Neural progenitor cell (in vitro differentiated cells): ENCODE data around the gene GRAMD1C. TPM values are rescaled to one million over a fixed set of nuclear protein-coding genes. Genes with fewer than 3 reads are reported as not detected.

Source experiments
- DNase-seq: peaks from one replicate; pipeline ENCODE4 v3.0.0-alpha.2; 2016; ENCODE audit warnings: low spot score
- H2AFZ ChIP-seq: fragments of 200-600 bp; sonication (generic); replicated peaks from 2 replicates; pipeline ENCODE4 v1.6.1; 2016; ENCODE audit warnings: antibody characterized with exemption
- H3F3A ChIP-seq: fragments of 200-600 bp; sonication (generic); 2 replicates; pipeline ENCODE4 v1.6.1; 2016; ENCODE audit warnings: antibody characterized with exemption, low read depth
- H3K27ac ChIP-seq: fragments of 200-600 bp; sonication (generic); 2 replicates; pipeline ENCODE4 v1.5.1; 2016; ENCODE audit warnings: mild to moderate bottlenecking
- H3K27me3 ChIP-seq: fragments of 200-600 bp; sonication (generic); 2 replicates; pipeline ENCODE4 v1.6.1; 2016; ENCODE audit warnings: mild to moderate bottlenecking, moderate library complexity
- H3K36me3 ChIP-seq: fragments of 200-600 bp; sonication (generic); 2 replicates; pipeline ENCODE4 v1.5.1; 2016
- H3K4me1 ChIP-seq: fragments of 200-600 bp; sonication (generic); 2 replicates; pipeline ENCODE4 v1.6.1; 2016; ENCODE audit warnings: mixed run types
- H3K4me2 ChIP-seq: fragments of 200-600 bp; sonication (generic); 2 replicates; pipeline ENCODE4 v1.6.1; 2016
- H3K4me3 ChIP-seq: fragments of 200-600 bp; sonication (generic); 2 replicates; pipeline ENCODE4 v1.5.1; 2016
- H3K79me2 ChIP-seq: fragments of 200-600 bp; sonication (generic); 2 replicates; pipeline ENCODE4 v1.6.1; 2016; ENCODE audit warnings: low read depth
- H3K9ac ChIP-seq: fragments of 200-600 bp; sonication (generic); 2 replicates; pipeline ENCODE4 v1.6.1; 2016
- H3K9me3 ChIP-seq: fragments of 200-600 bp; sonication (generic); 2 replicates; pipeline ENCODE4 v1.5.1; 2016; ENCODE audit warnings: low read depth
- H4K20me1 ChIP-seq: fragments of 200-600 bp; sonication (generic); 2 replicates; pipeline ENCODE4 v1.6.1; 2016; ENCODE audit warnings: low read depth
- H3K27ac Mint-ChIP-seq: 3 replicates; pipeline ENCODE4 v1.8.0; 2021; ENCODE audit warnings: mixed read lengths
- H3K27me3 Mint-ChIP-seq: 2 replicates; pipeline ENCODE4 v1.8.0; 2022; ENCODE audit warnings: low read depth, mild to moderate bottlenecking, inconsistent platforms, moderate library complexity, mixed read lengths; ENCODE audit not compliant: insufficient read depth
- H3K36me3 Mint-ChIP-seq: 3 replicates; pipeline ENCODE4 v1.8.0; 2021; ENCODE audit warnings: mixed read lengths
- H3K4me1 Mint-ChIP-seq: 3 replicates; pipeline ENCODE4 v1.8.0; 2021; ENCODE audit warnings: mixed read lengths
- H3K4me3 Mint-ChIP-seq: 3 replicates; pipeline ENCODE4 v1.8.0; 2021; ENCODE audit warnings: mild to moderate bottlenecking, moderate library complexity, mixed read lengths
- H3K9me3 Mint-ChIP-seq: 3 replicates; pipeline ENCODE4 v1.8.0; 2020; ENCODE audit warnings: mixed read lengths
- EZH2 ChIP-seq: fragments of 200-600 bp; sonication (generic); IDR thresholded peaks from 2 replicates; pipeline ENCODE4 v1.6.1; 2017; ENCODE audit warnings: antibody characterized with exemption, mild to moderate bottlenecking, moderate library complexity
- EZH2phosphoT487 ChIP-seq: fragments of 200-600 bp; sonication (generic); IDR thresholded peaks from 2 replicates; pipeline ENCODE4 v1.6.1; 2017; ENCODE audit warnings: antibody characterized with exemption
- total RNA-seq: library from RNA; depleted of rRNA; stranded (reverse); fragments of >200 nt; gene quantifications from 2 replicates; pipeline ENCODE4 v1.2.3, GENCODE V29; 2015; ENCODE audit warnings: low replicate concordance
- TF ChIP-seq, protein P1 (sequence below): fragments of 200-600 bp; sonication (generic); IDR thresholded peaks from 2 replicates; pipeline ENCODE4 v1.5.1; 2017; ENCODE audit warnings: antibody characterized with exemption, mild to moderate bottlenecking

Gene GRAMD1C
- total RNA-seq, 1 donor from 2014 or later, result 10.7 TPM

DNA sequence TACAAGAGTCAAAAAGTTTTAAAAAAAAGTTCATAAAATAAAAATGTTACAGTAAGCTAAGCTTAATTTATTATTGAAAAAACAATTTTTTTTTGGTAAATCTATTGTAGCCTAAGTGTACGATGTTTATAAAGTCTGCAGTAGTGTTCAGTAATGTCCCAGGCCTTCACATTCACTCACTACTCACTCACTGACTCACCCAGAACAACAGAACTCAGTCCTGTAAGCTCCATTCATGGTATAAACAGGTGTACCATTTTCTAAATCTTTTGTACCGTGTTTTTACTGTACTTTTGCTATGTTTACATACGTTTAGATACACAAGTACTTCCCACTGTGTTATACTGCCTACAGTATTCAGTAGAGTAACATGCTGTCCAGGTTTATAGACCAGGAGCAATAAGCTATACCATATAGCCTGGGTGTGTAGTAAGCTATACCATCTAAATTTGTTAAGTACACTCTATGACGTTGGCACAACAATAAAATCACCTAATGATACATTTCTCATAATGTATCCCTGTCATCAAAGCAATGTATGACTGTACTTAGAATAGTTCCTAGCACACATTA lies 68.1 kb downstream of the GRAMD1C start:
- Mint-ChIP-seq H3K36me3 (no peaks in the 10 kb centered on the region), H3K4me1 (no peaks in the 10 kb centered on the region), H3K9me3 (peaks cover 7% of the 10 kb centered on the region), H3K27ac (no peak overlapping the region), H3K27me3 (no peaks in the 10 kb centered on the region), H3K4me3 (no peak overlapping the region)
- Histone ChIP-seq H3K27ac (no peak overlapping the region), H3K4me2 (no peak overlapping the region), H3K36me3 (no peaks in the 10 kb centered on the region), H3K4me3 (no peak overlapping the region), H2AFZ (no peak overlapping the region), H4K20me1 (no peaks in the 10 kb centered on the region), H3K4me1 (no peaks in the 10 kb centered on the region), H3K79me2 (no peaks in the 10 kb centered on the region), H3K9ac (no peak overlapping the region), H3F3A (no peaks in the 10 kb centered on the region), H3K27me3 (no peaks in the 10 kb centered on the region), H3K9me3 (no peaks in the 10 kb centered on the region)
- no peak for DNase-seq
- no peak for TF ChIP-seq EZH2
- no peak for TF ChIP-seq EZH2phosphoT487
- TF ChIP-seq, protein P1, sequence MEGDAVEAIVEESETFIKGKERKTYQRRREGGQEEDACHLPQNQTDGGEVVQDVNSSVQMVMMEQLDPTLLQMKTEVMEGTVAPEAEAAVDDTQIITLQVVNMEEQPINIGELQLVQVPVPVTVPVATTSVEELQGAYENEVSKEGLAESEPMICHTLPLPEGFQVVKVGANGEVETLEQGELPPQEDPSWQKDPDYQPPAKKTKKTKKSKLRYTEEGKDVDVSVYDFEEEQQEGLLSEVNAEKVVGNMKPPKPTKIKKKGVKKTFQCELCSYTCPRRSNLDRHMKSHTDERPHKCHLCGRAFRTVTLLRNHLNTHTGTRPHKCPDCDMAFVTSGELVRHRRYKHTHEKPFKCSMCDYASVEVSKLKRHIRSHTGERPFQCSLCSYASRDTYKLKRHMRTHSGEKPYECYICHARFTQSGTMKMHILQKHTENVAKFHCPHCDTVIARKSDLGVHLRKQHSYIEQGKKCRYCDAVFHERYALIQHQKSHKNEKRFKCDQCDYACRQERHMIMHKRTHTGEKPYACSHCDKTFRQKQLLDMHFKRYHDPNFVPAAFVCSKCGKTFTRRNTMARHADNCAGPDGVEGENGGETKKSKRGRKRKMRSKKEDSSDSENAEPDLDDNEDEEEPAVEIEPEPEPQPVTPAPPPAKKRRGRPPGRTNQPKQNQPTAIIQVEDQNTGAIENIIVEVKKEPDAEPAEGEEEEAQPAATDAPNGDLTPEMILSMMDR, result no peak

DNA sequence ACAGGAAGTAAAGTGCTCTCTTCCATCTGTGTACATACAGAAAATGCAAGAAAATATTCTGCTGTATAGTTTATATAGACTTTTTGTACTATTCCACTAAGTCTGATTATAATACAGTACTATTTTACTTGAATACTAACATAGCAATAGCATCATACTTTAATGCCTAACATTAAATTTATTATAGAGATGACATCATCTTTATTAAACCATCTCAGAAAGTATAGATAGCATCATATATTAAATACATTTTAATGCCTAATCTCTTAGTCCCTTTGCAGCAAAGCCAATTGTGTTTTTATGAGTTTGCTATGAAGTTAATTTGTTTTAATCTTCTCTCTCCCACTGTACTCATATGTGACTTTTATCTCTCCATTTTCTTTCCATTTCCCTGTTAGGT lies 69.5 kb downstream of the GRAMD1C start:
- H3K36me3 ChIP-seq, result no peaks in the 10 kb centered on the region
- H3K79me2 ChIP-seq, result no peaks in the 10 kb centered on the region
- H3K4me3 ChIP-seq, result no peak overlapping the region
- Mint-ChIP-seq H3K4me3 (no peak overlapping the region), H3K27me3 (no peaks in the 10 kb centered on the region), H3K36me3 (no peaks in the 10 kb centered on the region), H3K9me3 (peaks cover 7% of the 10 kb centered on the region), H3K4me1 (no peaks in the 10 kb centered on the region), H3K27ac (no peak overlapping the region)
- no peaks in the 10 kb centered on the region for H3F3A ChIP-seq
- TF ChIP-seq EZH2phosphoT487, result no peak
- no peak for TF ChIP-seq EZH2
- no peak overlapping the region for H3K9ac ChIP-seq
- no peak overlapping the region for H3K4me2 ChIP-seq
- H2AFZ ChIP-seq, result no peak overlapping the region
- no peak for DNase-seq
- no peaks in the 10 kb centered on the region for H4K20me1 ChIP-seq
- no peaks in the 10 kb centered on the region for H3K4me1 ChIP-seq
- H3K27me3 ChIP-seq, result no peaks in the 10 kb centered on the region
- no peak overlapping the region for H3K27ac ChIP-seq
- H3K9me3 ChIP-seq, result no peaks in the 10 kb centered on the region

DNA sequence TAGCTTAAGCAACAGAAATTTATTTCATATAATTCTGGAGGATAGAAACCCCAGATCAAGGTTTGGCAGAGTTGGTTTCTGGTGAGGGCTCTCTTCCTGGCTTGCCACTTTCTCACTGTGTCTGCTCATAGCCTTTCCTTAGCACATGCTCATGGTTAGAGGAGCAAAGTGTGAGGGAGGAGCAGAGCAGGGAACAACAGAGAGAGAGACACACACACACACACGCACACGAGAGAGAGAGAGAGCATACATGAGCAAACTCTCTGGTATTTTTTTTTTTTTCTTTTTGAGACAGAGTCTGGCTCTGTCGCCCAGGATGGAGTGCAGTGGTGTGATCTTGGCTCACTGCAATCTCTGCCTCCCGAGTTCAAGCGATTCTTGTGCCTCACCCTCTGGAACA lies 72.4 kb downstream of the GRAMD1C start:
- Mint-ChIP-seq H3K27me3 (no peaks in the 10 kb centered on the region), H3K9me3 (no peaks in the 10 kb centered on the region), H3K4me3 (no peak overlapping the region), H3K27ac (no peak overlapping the region), H3K4me1 (no peaks in the 10 kb centered on the region), H3K36me3 (no peaks in the 10 kb centered on the region)
- no peaks in the 10 kb centered on the region for H3K36me3 ChIP-seq
- H3K9ac ChIP-seq, result no peak overlapping the region
- no peaks in the 10 kb centered on the region for H3K27me3 ChIP-seq
- TF ChIP-seq, protein P1, result no peak
- no peak for TF ChIP-seq EZH2
- no peak for TF ChIP-seq EZH2phosphoT487
- no peaks in the 10 kb centered on the region for H3K9me3 ChIP-seq
- no peaks in the 10 kb centered on the region for H3F3A ChIP-seq
- no peaks in the 10 kb centered on the region for H3K4me1 ChIP-seq
- no peak overlapping the region for H3K4me3 ChIP-seq
- no peaks in the 10 kb centered on the region for H3K79me2 ChIP-seq
- DNase-seq, result no peak
- no peak overlapping the region for H3K27ac ChIP-seq
- no peak overlapping the region for H2AFZ ChIP-seq
- no peak overlapping the region for H3K4me2 ChIP-seq
- H4K20me1 ChIP-seq, result no peaks in the 10 kb centered on the region

DNA sequence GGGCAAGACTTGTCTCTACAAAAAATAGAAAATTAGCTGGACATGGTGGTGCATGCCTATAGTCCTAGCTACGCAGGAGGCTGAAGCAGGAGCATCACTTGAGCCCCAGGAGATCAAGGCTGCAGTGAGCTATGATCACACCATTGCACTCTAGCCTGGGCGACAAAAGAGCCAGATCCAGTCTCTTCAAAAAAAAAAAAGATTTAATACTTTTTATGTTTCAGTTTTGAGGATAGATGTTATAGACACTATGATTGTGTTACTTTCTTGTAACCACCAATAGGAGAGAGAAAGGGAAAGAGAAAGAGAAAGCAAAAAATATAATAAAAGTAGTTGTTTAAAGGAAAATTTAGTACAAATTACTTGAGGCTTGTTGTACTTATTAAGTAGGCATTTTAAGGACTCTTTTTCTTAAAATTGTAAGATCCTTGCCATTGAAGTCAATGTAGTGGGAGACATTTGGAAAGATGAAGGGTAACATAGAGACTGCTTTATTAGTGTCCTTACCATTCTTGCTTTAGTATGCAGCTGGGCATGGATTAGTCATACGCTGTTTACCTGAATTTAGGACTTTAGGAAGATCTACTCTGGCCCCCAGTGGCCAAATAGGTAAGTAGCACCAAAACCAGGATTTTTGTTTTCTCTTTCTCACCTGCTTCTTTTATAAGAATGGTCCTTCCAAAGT lies 74.1 kb downstream of the GRAMD1C start:
- no peaks in the 10 kb centered on the region for H3K27me3 ChIP-seq
- H3K36me3 ChIP-seq, result no peaks in the 10 kb centered on the region
- no peak overlapping the region for H3K27ac Mint-ChIP-seq
- no peaks in the 10 kb centered on the region for H4K20me1 ChIP-seq
- H3K4me1 ChIP-seq, result no peaks in the 10 kb centered on the region
- H3K79me2 ChIP-seq, result no peaks in the 10 kb centered on the region
- no peaks in the 10 kb centered on the region for H3K9me3 ChIP-seq
- H3F3A ChIP-seq, result no peaks in the 10 kb centered on the region
- H3K9me3 Mint-ChIP-seq, result no peaks in the 10 kb centered on the region
- H2AFZ ChIP-seq, result no peak overlapping the region
- no peaks in the 10 kb centered on the region for H3K27me3 Mint-ChIP-seq
- peak; percentile 73 for DNase-seq
- no peak overlapping the region for H3K27ac ChIP-seq
- no peak overlapping the region for H3K4me2 ChIP-seq
- TF ChIP-seq, protein P1, result peak; percentile 74
- TF ChIP-seq EZH2phosphoT487, result no peak
- H3K4me1 Mint-ChIP-seq, result no peaks in the 10 kb centered on the region
- H3K36me3 Mint-ChIP-seq, result no peaks in the 10 kb centered on the region
- no peak overlapping the region for H3K9ac ChIP-seq
- no peak overlapping the region for H3K4me3 Mint-ChIP-seq
- H3K4me3 ChIP-seq, result no peak overlapping the region
